Fibroblast of villous mesenchyme (primary cell): ENCODE measurements around the gene DMXL2. TPM values are rescaled to one million over a fixed set of nuclear protein-coding genes. Genes with fewer than 3 reads are reported as not detected.
"Not testable (repeated sequence)": the region's sequence is repeated elsewhere in the genome, so short reads cannot be mapped to it uniquely, and the experiment has no call there.

Source experiments
- DNase-seq: peaks from one replicate; pipeline ENCODE4 v3.0.0-alpha.2; 2010; ENCODE audit warnings: low read depth
- H3K4me3 ChIP-seq: 2 replicates; pipeline ENCODE4 v1.5.1; 2011; ENCODE audit warnings: low read depth, mild to moderate bottlenecking, low read length
- CTCF ChIP-seq: IDR thresholded peaks from 2 replicates; pipeline ENCODE4 v1.5.1; 2012; ENCODE audit warnings: low read depth, mild to moderate bottlenecking, low read length; ENCODE audit not compliant: insufficient read depth
- total RNA-seq: library from RNA; depleted of rRNA; stranded (reverse); fragments of >200 nt; gene quantifications from 2 replicates; pipeline ENCODE4 v1.2.3, GENCODE V29; 2012

Gene DMXL2
- total RNA-seq, 1 donor, result 56.1 TPM

GRCh38 chr15:51661072-51661471 lies 38.5 kb upstream of the DMXL2 start:
- DNase-seq, result no peak
- no peak for TF ChIP-seq CTCF
- H3K4me3 ChIP-seq, result no peak overlapping the region

GRCh38 chr15:51658664-51659063 lies 36.1 kb upstream of the DMXL2 start:
- no peak for TF ChIP-seq CTCF
- DNase-seq, result no peak
- H3K4me3 ChIP-seq, result no peak overlapping the region

- not testable (repeated sequence) for DNase-seq, H3K4me3 ChIP-seq
These were observed 33.0 kb upstream of the DMXL2 start for GRCh38 chr15:51655401-51656057.

- no peak for DNase-seq
- no peak for TF ChIP-seq CTCF
- H3K4me3 ChIP-seq, result no peak overlapping the region
These were observed 29.6 kb upstream of the DMXL2 start for GRCh38 chr15:51652084-51652668.

GRCh38 chr15:51649659-51650521 lies 27.3 kb upstream of the DMXL2 start:
- no peak overlapping the region for H3K4me3 ChIP-seq
- peak; percentile 73 for TF ChIP-seq CTCF
- peak; percentile 83 for DNase-seq

GRCh38 chr15:51648643-51649042 lies 26.1 kb upstream of the DMXL2 start:
- not testable (repeated sequence) for H3K4me3 ChIP-seq, DNase-seq

GRCh38 chr15:51648101-51648500 lies 25.5 kb upstream of the DMXL2 start:
- H3K4me3 ChIP-seq, DNase-seq: not testable (repeated sequence)

- DNase-seq, result peak; percentile 89
- H3K4me3 ChIP-seq, result no peak overlapping the region
- TF ChIP-seq CTCF, result no peak
These were observed 24.6 kb upstream of the DMXL2 start for GRCh38 chr15:51647128-51647562.
